Stimulated activated CD8-positive, alpha-beta memory T cell treated with anti-CD3 and anti-CD28 coated beads, Interleukin-7, amount 100 ng/mL, for 24 hours (primary cell): Measurements from ENCODE around the gene GUCY2F.

Experiments
- DNase-seq: peaks from one replicate; pipeline ENCODE4 v3.0.0-alpha.2; 2020; ENCODE audit warnings: low read depth

GUCY2F gene

DNA sequence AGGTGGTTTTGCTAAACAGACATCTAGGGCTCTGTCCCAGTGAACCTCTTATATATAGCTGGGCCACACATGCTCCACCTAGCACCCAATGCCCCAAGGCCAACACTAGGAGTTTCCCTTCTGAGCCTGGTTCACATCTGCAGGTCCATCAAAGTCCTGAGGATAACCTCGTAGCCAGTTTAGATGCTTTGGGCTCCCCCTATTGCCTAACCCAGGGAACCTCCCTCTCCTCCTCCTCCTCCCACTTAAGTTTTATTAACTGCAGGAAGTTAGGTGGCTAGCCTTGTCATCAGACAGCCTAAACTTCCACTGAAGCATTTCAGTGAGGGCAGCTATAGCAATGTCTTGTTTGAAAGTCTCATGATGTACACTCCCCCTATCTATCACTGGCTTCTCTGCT, 88.0 kb downstream of the GUCY2F start:
- no peak for DNase-seq

DNA sequence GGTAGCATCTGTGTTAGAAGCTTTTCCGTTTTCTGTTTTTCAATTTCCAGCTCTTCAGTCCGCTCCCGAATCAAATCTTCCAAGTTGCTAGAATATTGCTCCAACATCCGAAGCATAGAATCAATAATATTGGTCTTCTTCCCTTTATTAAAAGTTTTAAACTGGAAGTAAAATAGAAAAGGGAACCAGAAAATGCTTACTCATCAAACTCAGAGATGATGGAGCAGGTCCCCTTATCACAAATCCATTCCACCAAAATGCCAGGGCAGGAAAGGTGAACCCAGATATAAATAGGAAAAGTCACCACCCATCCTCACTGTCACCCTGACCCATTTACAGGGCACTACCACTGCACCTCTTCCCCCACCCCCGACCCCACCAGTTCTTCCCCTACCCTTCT, 89.0 kb downstream of the GUCY2F start:
- no peak for DNase-seq

DNA sequence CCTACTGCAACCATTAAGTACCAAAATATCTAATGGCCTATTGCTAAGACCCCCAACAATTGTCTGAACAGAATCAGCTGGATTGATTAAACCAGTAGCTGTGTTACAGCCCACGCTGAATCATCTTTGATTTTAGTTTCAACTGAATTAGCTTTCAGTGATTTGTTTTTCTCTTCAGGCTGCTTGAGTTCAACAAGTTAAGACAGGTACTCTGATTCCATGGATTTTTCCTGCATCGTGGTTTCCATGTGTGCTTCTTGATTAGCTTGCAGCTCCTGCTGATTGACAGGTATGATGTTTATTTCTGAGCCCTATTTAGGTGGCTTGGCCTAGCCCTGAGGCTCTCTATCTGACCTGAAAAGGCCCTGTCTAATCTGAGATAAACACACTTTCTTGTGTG, 91.3 kb downstream of the GUCY2F start:
- DNase-seq, result no peak

DNA sequence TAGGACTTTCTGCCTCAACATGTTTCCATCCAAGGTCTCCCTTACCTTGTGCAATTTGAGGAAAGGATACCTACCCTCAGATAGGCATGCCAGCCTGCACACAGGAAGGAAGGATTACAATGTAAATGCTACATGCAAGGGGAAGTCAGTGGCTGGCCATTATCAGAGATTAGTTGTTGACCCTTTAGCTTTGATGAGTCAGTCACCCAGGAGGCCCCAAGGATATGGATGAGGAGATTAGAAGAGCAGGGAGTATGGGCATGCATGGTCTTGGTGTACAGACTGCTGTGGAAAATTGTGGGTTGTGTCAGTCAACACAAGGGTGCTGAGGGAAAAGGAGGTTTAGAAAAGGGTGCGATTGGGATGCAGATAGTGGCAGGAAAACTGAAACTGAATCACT, 92.0 kb downstream of the GUCY2F start:
- DNase-seq, result no peak

DNA sequence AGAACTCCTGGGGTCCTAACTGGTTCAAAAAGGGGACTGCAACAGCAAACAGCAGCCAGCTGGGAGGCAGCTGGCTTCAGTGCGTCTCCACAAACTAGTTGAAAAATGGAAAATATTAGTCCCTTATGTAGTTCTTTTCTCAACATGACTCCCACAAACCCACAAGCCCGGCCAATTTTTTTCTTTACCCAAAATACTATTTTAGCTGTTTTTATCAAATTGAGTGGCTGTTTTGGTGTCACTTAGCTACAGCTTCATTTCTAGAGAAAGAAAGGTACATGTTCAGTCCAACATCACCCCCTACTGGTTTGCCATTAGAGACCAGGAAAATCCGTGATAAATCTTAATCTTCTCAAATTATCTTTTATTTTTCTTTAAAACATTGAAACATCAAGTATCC, 97.2 kb downstream of the GUCY2F start:
- no peak for DNase-seq

DNA sequence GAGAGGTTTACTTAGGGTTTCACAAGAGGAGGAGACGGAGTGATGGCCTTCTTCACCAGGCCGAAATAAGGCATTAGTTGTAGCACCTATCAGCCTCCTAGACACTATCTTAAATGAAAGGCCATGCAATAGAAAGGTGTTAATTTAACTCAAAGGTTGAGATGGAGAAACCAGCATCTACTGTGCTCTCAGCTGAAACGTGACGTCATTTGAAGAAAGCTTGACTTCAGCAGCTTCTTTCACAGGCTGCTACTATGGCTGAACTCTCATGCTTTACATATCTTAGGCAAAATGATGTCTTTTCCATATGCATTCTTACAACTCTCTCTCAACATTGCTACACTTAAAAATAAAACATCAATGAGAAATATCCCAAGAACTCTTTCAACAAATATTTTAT, 99.6 kb downstream of the GUCY2F start:
- DNase-seq, result no peak

DNA sequence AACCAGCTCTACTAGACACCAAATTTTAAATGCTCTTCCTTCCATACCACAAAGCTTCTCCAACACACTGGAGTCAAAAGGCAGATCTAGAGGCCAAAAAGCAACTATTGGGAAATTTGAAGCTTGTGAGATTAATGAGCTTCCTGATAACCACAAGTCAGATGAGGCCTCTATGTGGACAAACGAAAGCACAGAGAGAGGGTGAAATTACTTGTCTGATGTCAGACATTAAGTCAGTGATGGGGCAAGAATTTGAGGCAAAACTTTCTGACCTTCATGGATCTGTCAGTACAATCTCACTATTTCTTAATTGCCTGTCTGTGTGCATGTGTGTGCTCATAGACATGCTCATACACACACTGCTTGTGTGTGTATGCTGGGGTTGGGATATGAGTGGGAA, 103.6 kb downstream of the GUCY2F start:
- DNase-seq, result no peak

DNA sequence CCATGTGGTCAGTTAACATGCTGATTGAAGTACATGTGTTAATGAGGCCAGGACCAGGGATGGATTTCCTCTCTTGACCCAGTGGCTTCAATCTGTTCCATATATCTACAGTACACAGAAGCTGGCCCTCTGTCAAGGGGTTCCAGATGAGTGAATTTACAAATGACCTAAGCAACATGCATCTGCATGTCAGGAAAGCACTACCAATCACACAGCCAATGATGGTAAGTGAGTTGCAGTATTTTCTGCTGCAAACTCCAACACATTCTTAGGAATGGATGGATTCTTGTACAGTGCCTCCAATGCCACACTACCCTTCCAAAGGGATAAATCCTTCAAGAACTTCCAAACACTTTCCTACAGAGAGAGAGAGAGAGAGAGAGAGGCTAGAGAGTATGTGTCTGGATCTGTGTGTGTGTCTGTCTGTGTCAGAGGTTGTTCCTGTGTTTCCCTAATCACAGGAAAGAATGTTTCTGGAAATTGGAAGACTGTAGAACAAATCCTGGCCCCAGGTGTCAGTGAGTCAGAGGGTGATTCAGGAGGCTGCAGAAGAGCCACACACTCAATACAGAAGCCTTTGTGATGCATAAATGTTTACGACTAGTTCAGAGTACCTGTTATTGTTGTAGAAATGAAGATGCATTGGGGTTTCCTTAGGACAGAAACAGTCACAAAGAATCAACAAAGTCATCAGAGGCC, 107.5 kb downstream of the GUCY2F start:
- DNase-seq, result no peak

DNA sequence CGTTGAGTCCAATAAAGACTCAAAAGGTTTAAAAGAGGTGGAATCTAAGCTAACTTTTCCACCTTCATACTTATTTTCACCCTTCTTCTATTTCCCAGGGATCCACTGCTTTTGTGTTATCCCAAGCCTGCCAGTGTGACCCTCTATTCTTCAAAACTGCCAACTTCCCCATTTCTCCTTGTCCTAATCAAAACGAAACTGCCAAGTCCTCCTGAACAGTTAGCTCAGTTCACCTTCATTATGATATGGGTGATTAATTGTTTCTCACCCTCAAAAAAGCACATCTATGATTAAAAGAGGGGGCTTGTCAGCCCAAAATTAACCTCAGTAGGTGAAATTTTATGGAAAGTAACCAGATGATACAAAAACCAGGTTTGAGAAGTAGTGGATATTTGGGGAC, 108.4 kb downstream of the GUCY2F start:
- DNase-seq, result no peak

DNA sequence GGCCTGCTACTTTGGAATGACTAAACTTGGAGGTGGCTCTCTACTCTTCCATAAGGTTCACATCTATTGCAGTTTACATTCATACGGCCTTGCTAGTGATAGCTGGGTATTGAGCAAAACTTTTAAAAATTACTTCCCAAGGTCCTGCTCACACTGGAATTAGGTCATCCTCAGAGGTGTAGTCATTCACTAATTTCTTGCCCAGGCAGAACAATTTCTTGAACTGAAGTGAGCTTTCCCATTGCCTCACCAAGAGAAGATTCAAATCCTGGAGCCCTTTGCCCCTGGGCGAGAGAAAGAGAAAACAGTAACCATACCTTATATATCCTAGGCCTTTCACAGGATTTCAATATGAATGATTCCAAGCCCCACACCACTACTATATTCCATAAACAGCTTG, 109.2 kb downstream of the GUCY2F start:
- DNase-seq, result no peak

DNA sequence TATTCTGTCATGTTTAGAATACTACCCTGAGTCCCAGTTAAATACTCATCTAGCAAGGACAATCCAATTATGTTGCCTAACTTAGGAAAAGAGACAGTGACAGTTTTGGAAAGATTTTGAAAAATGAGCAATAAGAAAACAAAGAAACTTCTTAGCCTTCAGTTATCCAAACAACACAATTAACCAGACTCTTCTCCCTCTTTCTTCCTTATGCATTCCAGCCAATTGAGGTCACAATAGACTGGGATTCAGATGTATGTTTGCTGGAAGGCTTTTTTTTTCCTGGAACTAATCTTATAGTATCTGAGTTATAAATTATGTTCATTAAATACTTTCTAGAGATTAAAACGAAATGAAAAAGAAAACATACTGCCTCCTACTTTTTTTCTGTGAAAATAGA, 109.6 kb downstream of the GUCY2F start:
- DNase-seq, result no peak

DNA sequence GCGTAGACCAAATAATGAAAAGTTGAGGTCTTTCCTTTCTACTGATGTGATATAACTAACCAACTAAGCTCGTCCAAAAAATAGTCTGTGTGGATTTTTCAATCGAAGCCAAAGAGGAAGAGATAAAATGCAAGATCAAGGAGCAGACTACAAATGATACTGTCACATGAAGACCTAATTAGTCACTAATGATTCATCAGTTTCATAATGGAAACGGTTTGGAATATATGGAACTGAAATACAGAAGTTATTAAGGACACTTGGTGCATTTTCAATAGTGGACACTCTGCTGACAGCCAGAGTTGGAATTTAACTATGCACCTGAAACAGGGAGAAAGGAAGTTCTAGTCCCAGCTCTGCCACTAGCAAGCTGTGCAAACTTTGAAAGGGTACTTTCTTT, 119.8 kb downstream of the GUCY2F start:
- DNase-seq, result no peak

DNA sequence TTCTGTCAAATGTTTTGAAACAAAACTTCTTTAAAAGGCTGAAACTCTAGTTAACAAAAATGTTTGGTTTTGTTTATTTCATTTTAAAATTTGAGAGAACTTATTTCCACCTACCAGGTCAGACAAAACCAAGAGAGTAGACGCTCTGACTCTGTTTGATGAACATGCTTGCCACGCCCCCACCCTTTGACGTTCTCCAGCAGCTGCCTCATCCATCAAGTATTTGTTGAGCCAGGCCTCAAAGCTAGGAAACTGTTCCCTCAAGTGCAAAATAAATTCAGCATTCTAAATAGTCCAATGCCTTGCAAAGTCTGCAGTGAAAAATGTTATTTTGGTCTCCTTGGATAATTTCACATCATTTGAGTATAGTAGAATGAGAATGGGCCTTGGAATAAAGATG, 121.6 kb downstream of the GUCY2F start:
- DNase-seq, result no peak

DNA sequence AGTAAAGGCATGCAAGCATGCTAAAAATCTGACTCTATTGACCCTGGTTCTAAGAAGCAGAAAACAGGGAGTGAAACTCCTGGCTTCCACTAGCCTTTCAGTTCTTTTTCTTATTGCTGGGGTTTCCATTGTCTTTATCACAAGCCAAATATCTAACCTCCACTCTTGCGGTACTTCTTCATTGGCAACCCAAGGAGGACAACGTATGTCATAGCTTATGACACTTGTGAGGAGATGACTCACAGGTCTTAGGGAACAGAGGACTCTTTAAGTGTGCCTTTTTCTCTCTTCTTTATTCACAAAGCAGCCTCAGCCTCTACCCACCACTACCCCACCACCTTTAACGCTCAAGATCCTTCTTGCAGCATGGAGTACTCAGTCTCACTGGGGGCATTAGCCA, 124.2 kb downstream of the GUCY2F start:
- no peak for DNase-seq

DNA sequence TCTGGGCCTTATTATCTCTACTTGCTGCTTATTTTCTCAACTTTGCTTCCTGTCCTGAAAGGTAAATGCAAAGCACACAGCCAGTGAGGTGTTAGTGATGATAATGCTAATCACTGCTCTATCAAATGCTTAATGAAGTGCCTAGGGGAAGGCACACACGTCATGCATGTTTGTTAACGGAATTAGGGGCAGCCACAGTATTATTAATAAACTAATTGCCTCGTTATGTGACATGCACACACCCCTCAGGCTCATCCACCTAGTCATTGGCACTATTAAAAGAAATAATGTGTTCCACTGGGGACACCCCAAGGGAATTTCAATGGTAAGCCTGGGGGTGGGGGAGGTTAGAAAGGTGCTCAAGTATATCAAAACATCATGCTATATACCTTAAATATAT, 125.2 kb downstream of the GUCY2F start:
- DNase-seq, result no peak

DNA sequence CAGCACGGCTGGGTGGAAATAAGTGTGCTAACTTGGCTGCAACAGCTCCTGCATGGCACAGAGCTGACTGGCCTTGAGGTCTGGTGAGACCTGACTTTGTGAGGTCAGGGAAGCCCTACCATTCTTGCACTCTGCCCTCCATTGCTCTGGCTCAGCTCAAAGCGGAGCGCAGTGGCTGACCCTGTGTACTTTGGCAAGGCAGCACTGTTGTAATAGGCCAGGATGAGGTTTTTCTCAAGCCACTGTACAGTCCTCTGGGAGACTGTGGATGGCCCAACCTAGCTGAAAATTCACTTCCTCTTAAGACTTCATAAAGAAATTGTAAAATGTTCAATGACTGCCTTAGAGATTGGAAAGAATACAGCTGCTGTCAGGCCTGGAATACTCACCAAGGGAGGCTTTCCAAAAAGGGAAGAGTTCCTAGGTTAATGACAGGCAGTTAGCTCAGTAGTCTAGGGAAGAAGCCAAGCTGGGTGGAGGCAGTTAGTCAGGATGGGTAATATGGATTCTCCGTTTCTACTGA, 129.8 kb downstream of the GUCY2F start:
- no peak for DNase-seq

DNA sequence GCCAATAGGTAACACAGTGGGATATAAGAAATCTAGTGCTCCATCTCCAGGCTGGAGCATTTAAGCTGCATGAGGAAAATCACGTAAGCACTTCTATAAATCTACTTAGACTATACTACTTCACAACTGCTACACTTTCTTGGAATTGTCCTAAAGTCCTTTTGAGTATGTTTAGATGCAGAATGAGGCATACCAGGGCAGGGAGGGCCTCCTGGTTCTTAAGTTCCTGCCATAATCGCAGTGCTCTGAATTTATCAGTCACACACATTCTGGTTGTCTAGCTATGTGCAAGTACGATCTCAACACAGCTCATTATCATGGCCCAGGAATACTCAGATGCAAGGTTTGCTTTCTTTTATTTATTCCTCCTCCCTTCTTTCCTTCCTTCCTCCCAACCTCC, 130.3 kb downstream of the GUCY2F start:
- DNase-seq, result no peak

DNA sequence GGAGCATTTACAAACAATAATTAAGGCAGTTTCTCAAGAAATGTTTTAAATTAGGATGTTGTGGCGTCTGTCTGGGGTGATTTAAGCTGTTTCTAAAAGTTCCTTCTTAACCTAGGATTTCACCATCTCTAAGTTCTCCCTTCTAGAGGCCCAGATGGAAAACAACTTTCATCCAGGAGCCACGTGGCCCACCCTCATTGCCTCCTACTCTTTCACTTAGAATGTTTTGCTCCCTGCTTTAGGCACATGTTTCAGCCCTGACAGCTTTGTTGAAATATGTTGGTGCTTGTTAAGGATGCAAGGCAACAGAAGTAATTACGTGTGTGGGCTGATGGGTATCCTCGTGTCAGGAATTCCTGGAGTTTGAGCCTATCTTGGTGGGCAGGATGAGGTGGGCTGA, 131.3 kb downstream of the GUCY2F start:
- DNase-seq, result no peak

DNA sequence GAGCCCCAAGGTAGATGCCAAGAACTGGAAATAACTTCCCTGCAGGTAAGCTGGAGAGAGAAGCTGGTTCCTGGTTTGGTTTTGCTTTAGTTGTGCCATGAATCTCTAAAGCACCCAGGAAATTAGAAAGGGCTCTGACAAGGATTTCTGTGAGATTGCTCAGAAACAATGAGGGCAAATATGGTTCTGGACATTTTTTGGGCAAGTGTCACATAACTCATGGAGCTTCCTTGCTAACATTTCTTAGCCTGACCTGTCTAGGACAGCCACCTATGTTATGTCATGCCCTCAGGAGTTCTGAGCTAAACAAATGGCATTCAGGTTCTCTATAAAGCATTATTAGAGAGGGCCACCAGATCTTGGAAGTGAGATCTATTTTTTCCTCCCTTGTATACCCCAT, 131.8 kb downstream of the GUCY2F start:
- no peak for DNase-seq

DNA sequence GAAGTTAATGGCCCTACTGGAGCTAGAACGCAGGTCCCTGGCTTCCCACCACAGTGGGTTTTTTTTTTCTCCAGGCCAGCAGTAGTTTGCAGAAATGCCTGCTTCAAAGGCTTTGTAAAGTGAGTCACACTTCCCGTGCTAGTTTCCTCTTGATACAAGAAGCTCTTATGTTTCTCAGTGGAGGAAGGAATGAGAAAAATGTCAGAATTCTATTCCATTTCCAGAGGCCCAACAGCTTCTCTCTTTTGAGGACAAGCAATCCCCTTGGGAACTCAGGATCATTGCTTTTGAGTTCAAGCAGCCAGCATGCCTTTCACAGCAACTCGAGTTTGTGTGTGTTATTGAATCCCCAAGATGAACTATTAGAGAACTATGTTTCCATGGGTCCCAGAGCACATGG, 134.3 kb downstream of the GUCY2F start:
- DNase-seq, result no peak

DNA sequence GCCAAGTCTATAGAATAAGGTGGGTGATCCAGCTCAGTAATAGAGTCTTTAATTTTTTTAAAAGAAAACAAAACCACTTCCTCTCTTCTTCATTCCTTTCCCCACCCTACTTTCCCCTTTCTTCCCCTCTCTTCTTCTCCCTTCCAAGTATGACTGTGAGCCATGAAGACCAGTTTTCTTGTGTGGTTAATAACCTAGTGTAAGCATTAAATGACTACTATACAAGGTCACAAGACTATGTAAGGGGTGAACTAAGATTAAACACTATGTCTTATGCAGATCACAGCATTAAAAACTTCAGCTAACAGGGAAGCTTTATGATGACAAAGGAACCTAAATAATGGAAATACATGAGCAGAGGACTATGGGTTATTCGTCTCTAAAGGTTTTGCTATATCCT, 135.4 kb downstream of the GUCY2F start:
- DNase-seq, result no peak

DNA sequence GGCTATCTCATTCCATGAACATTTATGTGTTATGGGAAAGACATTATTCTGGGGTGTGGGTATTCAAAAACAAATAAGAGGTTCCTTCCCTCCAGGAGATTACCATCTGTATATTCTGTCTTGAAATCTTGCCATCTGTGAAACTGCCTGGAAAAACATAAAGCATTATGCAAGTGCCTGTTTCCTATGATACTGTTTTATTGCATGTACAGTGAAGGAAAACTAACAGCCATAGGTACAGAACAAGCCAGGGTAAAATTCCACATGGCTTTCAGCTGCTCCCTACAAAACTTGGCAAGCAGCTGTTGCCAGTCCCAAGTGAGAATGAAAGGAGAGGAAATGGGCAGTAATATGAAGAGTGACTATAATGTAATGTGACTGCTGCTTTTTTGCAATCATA, 136.0 kb downstream of the GUCY2F start:
- no peak for DNase-seq

DNA sequence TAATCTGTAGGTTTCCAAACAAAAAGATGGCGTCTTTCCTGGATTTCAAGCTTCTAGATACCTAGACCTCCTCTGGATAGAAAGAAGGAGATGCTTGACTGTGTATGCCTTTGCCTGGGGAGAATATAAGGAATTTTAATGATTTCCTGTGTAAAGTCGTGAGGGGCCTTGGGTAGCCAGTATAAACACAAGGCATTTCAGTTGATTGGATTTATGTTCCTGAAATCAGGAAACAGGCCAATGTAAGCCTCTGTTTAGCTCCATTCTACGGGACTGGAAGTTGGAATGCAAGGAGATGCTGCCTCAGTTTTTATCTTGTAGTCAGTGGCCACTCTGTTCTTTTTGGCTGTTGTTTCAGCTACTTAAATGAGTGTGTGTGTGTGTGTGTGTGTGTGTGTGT, 137.2 kb downstream of the GUCY2F start:
- no peak for DNase-seq

DNA sequence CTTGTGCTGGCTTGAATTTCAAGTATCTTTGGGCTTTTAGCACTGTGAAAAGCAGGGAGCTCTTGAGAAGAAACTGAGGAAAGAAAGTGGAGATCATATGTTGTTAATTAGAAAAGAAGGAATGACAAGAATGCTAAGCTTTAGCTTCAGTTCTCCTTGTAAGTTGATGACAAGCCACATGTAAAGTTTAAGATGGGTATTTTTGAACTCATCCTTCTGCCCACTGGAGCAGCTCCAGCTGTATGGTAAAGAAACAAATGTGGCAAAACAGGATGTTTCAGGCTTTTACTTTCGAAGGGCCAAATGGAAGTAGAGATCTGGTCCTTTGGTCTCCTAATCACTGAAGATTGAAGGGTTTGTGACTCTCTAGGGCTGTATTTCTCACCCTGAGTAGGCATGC, 137.8 kb downstream of the GUCY2F start:
- no peak for DNase-seq

DNA sequence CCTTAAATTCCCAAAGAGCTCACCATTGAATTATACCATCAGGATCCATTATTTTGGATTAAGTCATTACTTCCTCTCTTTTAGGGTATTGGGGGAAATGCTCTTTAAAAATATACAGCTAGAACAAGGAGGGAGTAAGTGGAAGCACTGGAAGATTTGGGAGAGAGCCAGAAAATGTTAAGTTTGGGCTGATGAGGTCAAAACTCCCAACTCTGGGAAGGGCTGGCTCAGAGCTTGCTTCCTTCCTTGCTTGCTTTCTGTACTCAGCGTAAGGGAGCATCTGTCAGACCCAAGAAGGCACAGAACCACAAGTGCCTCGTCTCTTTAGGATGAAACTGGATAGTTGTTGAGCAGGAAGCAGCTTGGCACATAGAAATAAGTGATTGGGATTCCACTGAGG, 138.2 kb downstream of the GUCY2F start:
- DNase-seq, result no peak
